Ecto neural progenitor cell (in vitro differentiated cells): ENCODE measurements around the gene GADD45GIP1.

Experiments
- DNase-seq: peaks from one replicate; pipeline ENCODE4 v3.0.0-alpha.2; 2018; ENCODE audit warnings: low spot score

Gene GADD45GIP1

DNA sequence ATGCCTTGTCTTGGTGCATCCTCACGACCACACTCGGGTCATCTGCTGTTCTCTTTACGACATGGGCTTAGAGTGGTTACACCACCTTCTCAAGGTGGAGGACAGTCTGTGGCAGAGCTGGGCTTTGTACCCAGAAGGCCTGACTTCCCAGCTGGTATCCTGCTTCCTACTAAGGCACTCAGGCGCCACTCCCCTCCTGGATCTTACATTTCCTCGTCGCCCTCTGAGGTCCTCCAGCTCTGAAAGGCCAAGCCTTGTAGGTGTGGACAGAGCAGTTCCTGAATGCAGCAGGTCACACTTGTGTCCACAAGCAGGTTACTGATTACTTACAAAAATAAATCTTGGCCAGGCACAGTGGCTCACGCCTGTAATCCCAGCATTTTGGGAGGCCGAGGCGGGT, 49.9 kb downstream of the GADD45GIP1 start:
- no peak for DNase-seq
